H1 (cell line): ENCODE data around the gene PRR23E. TPM values are rescaled to one million over a fixed set of nuclear protein-coding genes. Genes with fewer than 3 reads are reported as not detected.

Source experiments
- CTCF ChIA-PET: fragments of 300-600 bp; sonication (Branson Sonifier 250); formaldehyde crosslinking; loops from one replicate; lab custom pipeline; 2021; ENCODE audit not compliant: partially characterized antibody; lab: Charles Lee
- POLR2A ChIA-PET: fragments of 300-600 bp; sonication (Branson Sonifier 250); formaldehyde crosslinking; loops from one replicate; lab custom pipeline; 2021; ENCODE audit warnings: inconsistent platforms; ENCODE audit not compliant: partially characterized antibody; lab: Charles Lee
- DNase-seq, 2 experiments: peaks; one replicate each; pipeline versions ENCODE4 v3.0.0 to v3.0.0-alpha.2; 2010 to 2022; ENCODE audit warnings: low spot score in 2 of 2, low read depth in 1 of 2, mixed read lengths in 1 of 2
- FAIRE-seq: peaks from 2 replicates; lab custom pipeline; 2011; peaks lifted over from hg19 to GRCh38; lab: Jason Lieb, UNC
- H2AFZ ChIP-seq: 2 replicates; pipeline ENCODE4 v1.8.1; 2012; ENCODE audit warnings: low read length, inconsistent platforms
- H2AK5ac ChIP-seq: 2 replicates; pipeline ENCODE4 v1.6.1; 2013; ENCODE audit warnings: low read depth, low read length
- H2BK120ac ChIP-seq: replicated peaks from 2 replicates; pipeline ENCODE3; 2013; ENCODE audit warnings: low read depth, low read length, inconsistent platforms
- H2BK12ac ChIP-seq: 2 replicates; pipeline ENCODE4 v1.6.1; 2013; ENCODE audit warnings: low read depth, low read length
- H2BK15ac ChIP-seq: 2 replicates; pipeline ENCODE4 v1.6.1; 2013; ENCODE audit warnings: low read length
- H2BK20ac ChIP-seq: 2 replicates; pipeline ENCODE4 v1.6.1; 2013; ENCODE audit warnings: low read length
- H2BK5ac ChIP-seq: 2 replicates; pipeline ENCODE4 v1.6.1; 2013; ENCODE audit warnings: low read depth, low read length
- H3K14ac ChIP-seq: 2 replicates; pipeline ENCODE4 v1.6.1; 2013; ENCODE audit warnings: inconsistent platforms; ENCODE audit not compliant: insufficient read length
- H3K18ac ChIP-seq: 2 replicates; pipeline ENCODE4 v1.6.1; 2013; ENCODE audit warnings: low read length; ENCODE audit errors: extremely low read depth
- H3K23ac ChIP-seq: 2 replicates; pipeline ENCODE4 v1.6.1; 2013; ENCODE audit warnings: inconsistent platforms; ENCODE audit not compliant: insufficient read length
- H3K23me2 ChIP-seq: 2 replicates; pipeline ENCODE4 v1.6.1; 2013; ENCODE audit warnings: low read depth, low read length
- H3K27ac ChIP-seq: 2 replicates; pipeline ENCODE4 v1.6.1; 2011; ENCODE audit warnings: low read depth, low read length, inconsistent platforms
- H3K27me3 ChIP-seq, 4 experiments: replicated peaks in 1 of 4; 1 replicate in 1 of 4; 2 replicates in 3 of 4; pipeline versions ENCODE4 v1.6.1 to v1.8.1; 2011 to 2013; ENCODE audit warnings: low read length in 3 of 4, mild to moderate bottlenecking in 3 of 4, inconsistent platforms in 2 of 4, mixed read lengths in 2 of 4, moderate library complexity in 1 of 4; ENCODE audit not compliant: control insufficient read depth in 3 of 4, insufficient read depth in 3 of 4; ENCODE audit errors: extremely low read depth in 1 of 4
- H3K36me3 ChIP-seq, 4 experiments: 2 replicates each; pipeline versions ENCODE4 v1.6.1 to v1.8.1; 2011 to 2013; ENCODE audit warnings: mild to moderate bottlenecking in 4 of 4, low read length in 3 of 4, moderate library complexity in 2 of 4, control low read depth in 1 of 4, inconsistent platforms in 1 of 4; ENCODE audit not compliant: insufficient read depth in 4 of 4, control insufficient read depth in 2 of 4
- H3K4ac ChIP-seq: replicated peaks from 2 replicates; pipeline ENCODE3; 2013; ENCODE audit warnings: low read length, low read depth, mixed read lengths, inconsistent platforms; ENCODE audit not compliant: insufficient read length
- H3K4me1 ChIP-seq, 4 experiments: replicated peaks in 1 of 4; 1 replicate in 1 of 4; 2 replicates in 3 of 4; pipeline versions ENCODE4 v1.6.1 to v1.8.1; 2011 to 2013; ENCODE audit warnings: low read length in 3 of 4, inconsistent platforms in 2 of 4, mixed read lengths in 1 of 4; ENCODE audit not compliant: insufficient read depth in 4 of 4, control insufficient read depth in 3 of 4
- H3K4me2 ChIP-seq, 2 experiments: 2 replicates each; pipeline versions ENCODE4 v1.6.1 to v1.8.1; 2011 to 2013; ENCODE audit warnings: low read depth in 2 of 2, low read length in 2 of 2, control low read depth in 1 of 2, inconsistent platforms in 1 of 2, mild to moderate bottlenecking in 1 of 2; ENCODE audit not compliant: insufficient read depth in 1 of 2
- H3K4me3 ChIP-seq, 4 experiments: fragments of 200-600, 300-600 bp in 1 of 4; sonication (generic), shearing (Covaris generic), sonication (Bioruptor Twin) in 1 of 4; 2 replicates each; pipeline versions ENCODE4 v1.5.1 to v1.8.1; 2011 to 2016; ENCODE audit warnings: low read length in 4 of 4, low read depth in 3 of 4, control low read depth in 2 of 4, inconsistent platforms in 2 of 4, mild to moderate bottlenecking in 2 of 4, mixed read lengths in 1 of 4, moderate library complexity in 1 of 4; ENCODE audit not compliant: insufficient read depth in 2 of 4; ENCODE audit errors: extremely low read depth in 1 of 4
- H3K56ac ChIP-seq: replicated peaks from 2 replicates; pipeline ENCODE3; 2013; ENCODE audit warnings: low read depth, mild to moderate bottlenecking, mixed read lengths, low read length, inconsistent platforms; ENCODE audit not compliant: insufficient read length
- H3K79me1 ChIP-seq: 2 replicates; pipeline ENCODE4 v1.6.1; 2013; ENCODE audit warnings: low read depth, low read length, control low read depth
- H3K79me2 ChIP-seq, 2 experiments: 2 replicates each; pipeline versions ENCODE4 v1.6.1 to v1.8.1; 2012 to 2013; ENCODE audit warnings: low read length in 2 of 2, mild to moderate bottlenecking in 2 of 2, inconsistent platforms in 1 of 2; ENCODE audit not compliant: insufficient read depth in 2 of 2, control insufficient read depth in 1 of 2
- H3K9ac ChIP-seq, 4 experiments: replicated peaks in 1 of 4; 1 replicate in 1 of 4; 2 replicates in 3 of 4; pipeline versions ENCODE4 v1.6.1 to v1.8.1; 2011 to 2013; ENCODE audit warnings: low read depth in 3 of 4, low read length in 3 of 4, control low read depth in 2 of 4, mild to moderate bottlenecking in 2 of 4, moderate library complexity in 2 of 4, inconsistent platforms in 1 of 4; ENCODE audit errors: extremely low read depth in 1 of 4
- H3K9me3 ChIP-seq, 2 experiments: 2 replicates each; pipeline versions ENCODE4 v1.6.1 to v1.8.1; 2012 to 2013; ENCODE audit warnings: mild to moderate bottlenecking in 2 of 2, moderate library complexity in 2 of 2, control low read depth in 1 of 2, inconsistent platforms in 1 of 2, low read depth in 1 of 2, low read length in 1 of 2, mixed read lengths in 1 of 2; ENCODE audit not compliant: insufficient read depth in 2 of 2
- H4K20me1 ChIP-seq, 2 experiments: replicated peaks in 1 of 2; 2 replicates each; pipeline versions ENCODE3 to v1.8.1; 2011 to 2013; ENCODE audit warnings: inconsistent platforms in 2 of 2, low read length in 2 of 2, mild to moderate bottlenecking in 1 of 2; ENCODE audit not compliant: insufficient read depth in 2 of 2, control insufficient read depth in 1 of 2
- H4K5ac ChIP-seq: 2 replicates; pipeline ENCODE4 v1.6.1; 2013; ENCODE audit warnings: low read length, low read depth, mixed read lengths, inconsistent platforms; ENCODE audit not compliant: insufficient read length
- H4K8ac ChIP-seq: 2 replicates; pipeline ENCODE4 v1.8.0; 2013; ENCODE audit warnings: mild to moderate bottlenecking, moderate library complexity, low read length, inconsistent platforms; ENCODE audit not compliant: insufficient read depth; ENCODE audit errors: extremely low read depth
- H4K91ac ChIP-seq: replicated peaks from 2 replicates; pipeline ENCODE3; 2013; ENCODE audit warnings: low read length, mixed read lengths, inconsistent platforms; ENCODE audit not compliant: insufficient read length
- ASH2L ChIP-seq: fragments of 200-600, 300-600 bp; sonication (generic); IDR thresholded peaks from one replicate; pipeline ENCODE4 v1.7.1; 2017; ENCODE audit warnings: low read length
- BCL11A ChIP-seq, 2 experiments: IDR thresholded peaks; one replicate each; pipeline ENCODE4 v1.6.1; 2011; ENCODE audit warnings: low read depth in 2 of 2, low read length in 2 of 2, mild to moderate bottlenecking in 2 of 2
- GABPA ChIP-seq: IDR thresholded peaks from 2 replicates; pipeline ENCODE4 v1.6.1; 2011; ENCODE audit warnings: mild to moderate bottlenecking, low read length, moderate library complexity, borderline replicate concordance; ENCODE audit not compliant: insufficient read depth
- HDAC2 ChIP-seq, 2 experiments: fragments of 300-600 bp in 1 of 2; sonication (generic) in 1 of 2; IDR thresholded peaks; 2 replicates each; pipeline ENCODE4 v1.6.1; 2011 to 2012; ENCODE audit warnings: low read depth in 2 of 2, low read length in 2 of 2, mild to moderate bottlenecking in 2 of 2, moderate library complexity in 2 of 2, borderline replicate concordance in 1 of 2, inconsistent platforms in 1 of 2
- RNF2 ChIP-seq: fragments of 200-900, 300-1000 bp; sonication (generic); IDR thresholded peaks from 2 replicates; pipeline ENCODE4 v1.7.1; 2016; ENCODE audit warnings: borderline replicate concordance, low read depth, mild to moderate bottlenecking, antibody characterized with exemption, low read length; ENCODE audit not compliant: poor library complexity, severe bottlenecking; ENCODE audit errors: missing control alignments
- TAF1 ChIP-seq: IDR thresholded peaks from 2 replicates; pipeline ENCODE4 v1.6.1; 2011; ENCODE audit warnings: mild to moderate bottlenecking, low read depth, low read length
- TAF7 ChIP-seq: optimal IDR thresholded peaks from 2 replicates; pipeline ENCODE3; 2011; ENCODE audit warnings: low read depth, mild to moderate bottlenecking, inconsistent platforms, low read length, moderate library complexity, borderline replicate concordance
- TCF12 ChIP-seq: IDR thresholded peaks from 2 replicates; pipeline ENCODE4 v1.6.1; 2011; ENCODE audit warnings: low read depth, mild to moderate bottlenecking, low read length
- WGBS, 2 experiments: shearing (Covaris generic) in 1 of 2; methylation state at CpG; one replicate each; pipeline versions ENCODE4 v1.1.6 to v1.1.7; 2013 to 2015; ENCODE audit warnings: low lambda C conversion rate in 2 of 2, mixed read lengths in 2 of 2, inconsistent platforms in 1 of 2, low coverage in 1 of 2, missing lambda C conversion rate in 1 of 2; ENCODE audit not compliant: insufficient replicate concordance in 2 of 2, insufficient coverage in 1 of 2, insufficient read length in 1 of 2; ENCODE audit errors: extremely low coverage in 1 of 2, missing lambda C conversion rate in 1 of 2; 5-methylcytosine and 5-hydroxymethylcytosine counted together
- polyA plus RNA-seq, 7 experiments: library from polyadenylated mRNA; depleted of rRNA in 3 of 7; stranded (reverse) in 5 of 7; unstranded in 2 of 7; fragments of >200 nt in 5 of 7; fragments of 200-250 nt in 2 of 7; gene quantifications; 1 replicate in 5 of 7; 2 replicates in 1 of 7; 4 replicates in 1 of 7; pipeline versions ENCODE4 v1.2.1 to v1.2.3, GENCODE V29; 2011 to 2013; ENCODE audit warnings: missing spikeins in 2 of 7, mixed read lengths in 2 of 7
- total RNA-seq: library from RNA; stranded (reverse); fragmentation: NEBNext Ultra II Directional; extraction: Animal tissue kit (Norgen Biotek cat#: 25700); gene quantifications from 2 replicates; pipeline ENCODE4 v1.2.1, GENCODE V29; 2021

PRR23E gene
- total and polyA plus RNA-seq, 2 of the 8 experiments (the other 6 are each of a cell fraction or from before 2014, with no cell fraction given): not detected

- Histone ChIP-seq H4K8ac (no peak overlapping the region), H3K27me3 (no peaks in the 10 kb centered on the region), H4K5ac (no peak overlapping the region), H3K4ac (no peak overlapping the region), H3K18ac (no peak overlapping the region), H3K27ac (no peak overlapping the region), H3K4me2 (no peak overlapping the region), H3K9ac (no peak overlapping the region), H3K14ac (no peak overlapping the region), H3K4me1 (no peaks in the 10 kb centered on the region), H2BK12ac (no peak overlapping the region), H3K23ac (no peak overlapping the region), H2BK20ac (no peak overlapping the region), H4K20me1 (no peaks in the 10 kb centered on the region), H3K4me3 (no peak overlapping the region), H2BK5ac (no peak overlapping the region), H2AFZ (no peak overlapping the region), H2AK5ac (no peak overlapping the region), H4K91ac (no peak overlapping the region), H3K23me2 (0 out of 2 replicates have a peak, but pooled peaks cover 1% of the 10 kb centered on the region), H3K9me3 (peaks cover 0 to 6% of the 10 kb centered on the region in 2 experiments; a peak in 2 of 4 replicates), H3K79me1 (no peaks in the 10 kb centered on the region), H3K79me2 (no peaks in the 10 kb centered on the region), H3K56ac (no peak overlapping the region), H2BK120ac (no peak overlapping the region), H3K36me3 (no peaks in the 10 kb centered on the region), H2BK15ac (no peak overlapping the region)
- POLR2A ChIA-PET: interaction anchor here (0.8 to 1.1 kb wide), 2 partner anchors 15 to 16 kb away, joined by 3 read pairs; no protein-coding TSS in a partner anchor
- no peak for TF ChIP-seq TAF7
- no peak for TF ChIP-seq BCL11A (IDR thresholded peaks at IDR 0.05; ENCODE audit: low read depth in 2 of 2, low read length in 2 of 2)
- no peak for TF ChIP-seq TAF1
- TF ChIP-seq TCF12: no peak
- no peak for TF ChIP-seq ASH2L
- no peak for TF ChIP-seq RNF2
- no peak for TF ChIP-seq GABPA
- no peak for TF ChIP-seq HDAC2 (IDR thresholded peaks at IDR 0.05; ENCODE audit: borderline replicate concordance in 1 of 2, low read depth in 2 of 2, low read length in 2 of 2)
- FAIRE-seq (no peak), DNase-seq (no peak)
- 96% methylated on average over 10 of the region's 10 CpGs; no CpG with 5 or more reads in 1 of the 2 experiments for WGBS, 2 experiments
- CTCF ChIA-PET: interaction anchor here (1.0 to 2.0 kb wide), 6 partner anchors 28 to 153 kb away, joined by 3 to 6 read pairs (median 4); partner anchors contain the start of genes PRR20G and PRR23E
Observed at GRCh38 chr3:127221446-127222035, 28.6 kb downstream of the PRR23E start.
